Spleen (tissue), 11 donors: Measurements from ENCODE around the gene NCAPD3. TPM values are rescaled to one million over a fixed set of nuclear protein-coding genes. Genes with fewer than 3 reads are reported as not detected.
"Not testable (repeated sequence)": the region's sequence is repeated elsewhere in the genome, so short reads cannot be mapped to it uniquely, and the experiment has no call there.

Source experiments
- DNase-seq: peaks from one replicate; pipeline ENCODE4 v3.0.0-alpha.2; 2020
- H3K27ac ChIP-seq, 8 donors: fragments of 200-600 bp; sonication (generic) in 7 of 8; 1 replicate in 4 of 8; 2 replicates in 4 of 8; pipeline versions ENCODE4 v1.5.0 to v1.8.0; 2016 to 2021; ENCODE audit warnings: inconsistent platforms in 4 of 8, mild to moderate bottlenecking in 4 of 8, moderate library complexity in 1 of 8
- H3K27me3 ChIP-seq, 7 donors: fragments of 200-600 bp; sonication (generic) in 6 of 7; replicated peaks in 1 of 7; 1 replicate in 4 of 7; 2 replicates in 3 of 7; pipeline versions ENCODE4 v1.5.0 to v1.8.0; 2016 to 2021; ENCODE audit warnings: inconsistent platforms in 3 of 7, mild to moderate bottlenecking in 1 of 7
- H3K36me3 ChIP-seq, 6 donors: fragments of 200-600 bp; sonication (generic) in 5 of 6; 1 replicate in 4 of 6; 2 replicates in 2 of 6; pipeline versions ENCODE4 v1.5.0 to v1.8.0; 2016 to 2021; ENCODE audit warnings: inconsistent platforms in 2 of 6
- H3K4me1 ChIP-seq, 6 donors: fragments of 200-600 bp; sonication (generic) in 5 of 6; 1 replicate in 3 of 6; 2 replicates in 3 of 6; pipeline versions ENCODE4 v1.5.0 to v1.8.0; 2016 to 2021; ENCODE audit warnings: inconsistent platforms in 3 of 6
- H3K4me3 ChIP-seq, 8 donors: fragments of 200-600 bp; sonication (generic) in 7 of 8; 1 replicate in 4 of 8; 2 replicates in 4 of 8; pipeline versions ENCODE4 v1.5.0 to v1.8.0; 2016 to 2021; ENCODE audit warnings: inconsistent platforms in 4 of 8, mild to moderate bottlenecking in 4 of 8, moderate library complexity in 2 of 8
- H3K9me3 ChIP-seq, 8 donors: fragments of 200-600 bp; sonication (generic) in 7 of 8; 1 replicate in 4 of 8; 2 replicates in 4 of 8; pipeline versions ENCODE4 v1.5.0 to v1.8.0; 2016 to 2021; ENCODE audit warnings: inconsistent platforms in 4 of 8
- CTCF ChIP-seq, 11 experiments: fragments of 200-600 bp in 7 of 11; fragments of 450-650 bp in 4 of 11; sonication (generic) in 4 of 11; IDR thresholded peaks in 8 of 11; conservative IDR thresholded peaks in 3 of 11; 1 replicate in 7 of 11; 2 replicates in 4 of 11; pipeline versions ENCODE4 v1.4.0 to v1.8.0; 2016 to 2021; ENCODE audit warnings: antibody characterized with exemption in 11 of 11, inconsistent platforms in 4 of 11, mild to moderate bottlenecking in 1 of 11
- POLR2A ChIP-seq, 3 donors: fragments of 450-650 bp; IDR thresholded peaks; one replicate each; pipeline ENCODE4 v1.5.1; 2017; ENCODE audit warnings: antibody characterized with exemption in 3 of 3, mild to moderate bottlenecking in 1 of 3
- POLR2AphosphoS5 ChIP-seq, 3 donors: sonication (generic); formaldehyde crosslinking; IDR thresholded peaks; one replicate each; pipeline ENCODE4 v1.5.1; 2017; ENCODE audit warnings: antibody characterized with exemption in 3 of 3
- WGBS, 5 donors: extraction: QIAGEN DNeasy Blood & Tissue Kit in 3 of 5; methylation state at CpG; one replicate each; pipeline versions ENCODE4 v1.1.5 to v1.1.7; 2013 to 2018; 5-methylcytosine and 5-hydroxymethylcytosine counted together
- intact Hi-C: fragments of 100-400 bp; cut with DNase I; formaldehyde crosslinking; loops from one replicate; pipeline ENCODE4 v1.15.0; 2023; ENCODE audit warnings: low total_unique reads
- polyA plus RNA-seq, 3 donors: library from polyadenylated mRNA; stranded (reverse); fragments of 200-250 nt; gene quantifications; one replicate each; pipeline ENCODE4 v1.2.1, GENCODE V29; 2013
- total RNA-seq, 7 donors: library from RNA; depleted of rRNA in 3 of 7; stranded (reverse); fragments of >200 nt in 3 of 7; fragmentation: NEBNext Ultra II Directional in 4 of 7; extraction: Animal tissue kit (Norgen Biotek cat#: 25700) in 4 of 7; gene quantifications; one replicate each; pipeline versions ENCODE4 v1.1.0 to v1.2.1, GENCODE V29; 2016 to 2021
- donor health status: healthy with polysubstance abuse.
- donor health status: DM: no; HTN: no; CAD: no; lungs with moderate emphysema.
- donor health status: DM: no; HTN: no; CAD: no.
- donor health status: Bipolar disorder and iron deficiency.
- donor health status: healthy.
- donor health status: DM: no; HTN: no; CAD: no.
- donor health status: DM: yes; HTN: yes; CAD: no.

The NCAPD3 gene
- total and polyA plus RNA-seq, 10 donors: 3.0 to 33.0 (median 22.1) TPM

GRCh38 chr11:134199531-134199930, 24.2 kb downstream of the NCAPD3 start:
- no peak for DNase-seq
- TF ChIP-seq CTCF (IDR thresholded peaks at IDR 0.05 in 8 of 11, conservative IDR thresholded peaks at IDR 0.05 in 3 of 11) (no peak), POLR2AphosphoS5 (IDR thresholded peaks at IDR 0.05) (no peak), POLR2A (IDR thresholded peaks at IDR 0.05) (no peak)
- WGBS, 5 donors: 96 to 98% (median 97%) methylated on average over 9 of the region's 9 CpGs
- no peak overlapping the region for H3K27ac ChIP-seq
- H3K9me3 ChIP-seq: no peaks in the 10 kb centered on the region
- peaks cover 0 to 100% (median 41%) of the 10 kb centered on the region in 6 donors for H3K36me3 ChIP-seq
- no peaks in the 10 kb centered on the region for H3K4me1 ChIP-seq
- no peaks in the 10 kb centered on the region for H3K27me3 ChIP-seq
- H3K4me3 ChIP-seq: no peak overlapping the region
- intact Hi-C loops: no loop called here

- Histone ChIP-seq H3K27ac (no peak overlapping the region), H3K4me1 (no peaks in the 10 kb centered on the region), H3K4me3 (no peak overlapping the region), H3K27me3 (no peaks in the 10 kb centered on the region), H3K9me3 (no peaks in the 10 kb centered on the region), H3K36me3 (peaks cover 0 to 100% (median 39%) of the 10 kb centered on the region in 6 donors)
- TF ChIP-seq CTCF (IDR thresholded peaks at IDR 0.05 in 8 of 11, conservative IDR thresholded peaks at IDR 0.05 in 3 of 11): no peak
- no peak for TF ChIP-seq POLR2AphosphoS5 (IDR thresholded peaks at IDR 0.05)
- no peak for TF ChIP-seq POLR2A (IDR thresholded peaks at IDR 0.05)
- DNase-seq: no peak
- 93 to 96% (median 95%) methylated on average over 4 of the region's 4 CpGs for WGBS, 5 donors
- intact Hi-C loops: no loop called here
These were observed 27.0 kb downstream of the NCAPD3 start for GRCh38 chr11:134196756-134197155.

- not testable (repeated sequence) for DNase-seq
These were observed 35.7 kb downstream of the NCAPD3 start for GRCh38 chr11:134188092-134188491.

GRCh38 chr11:134181707-134182106, 42.1 kb downstream of the NCAPD3 start:
- TF ChIP-seq POLR2AphosphoS5 (IDR thresholded peaks at IDR 0.05) (no peak), POLR2A (IDR thresholded peaks at IDR 0.05) (no peak), CTCF (IDR thresholded peaks at IDR 0.05 in 8 of 11, conservative IDR thresholded peaks at IDR 0.05 in 3 of 11) (no peak)
- no peak overlapping the region for H3K27ac ChIP-seq
- no peak for DNase-seq
- no peaks in the 10 kb centered on the region for H3K4me1 ChIP-seq
- no peaks in the 10 kb centered on the region for H3K27me3 ChIP-seq
- H3K36me3 ChIP-seq: peaks cover 0 to 100% (median 41%) of the 10 kb centered on the region in 6 donors
- no peaks in the 10 kb centered on the region for H3K9me3 ChIP-seq
- 89 to 95% (median 94%) methylated on average over 4 of the region's 4 CpGs for WGBS, 5 donors
- intact Hi-C loops: no loop called here
- no peak overlapping the region for H3K4me3 ChIP-seq

More at GRCh38 chr11:134188092-134188491, 35.7 kb downstream of the NCAPD3 start:
- H3K4me3 ChIP-seq, H3K27ac ChIP-seq, H3K9me3 ChIP-seq, H3K27me3 ChIP-seq, intact Hi-C loops, H3K4me1 ChIP-seq: not testable (repeated sequence)
- H3K36me3 ChIP-seq: peaks cover 0 to 100% (median 61%) of the 10 kb centered on the region in 6 donors
- WGBS, 5 donors: 96 to 99% (median 98%) methylated on average over 8 of the region's 8 CpGs
